Measurements from ENCODE around the gene GPI.

The GPI gene

DNA sequence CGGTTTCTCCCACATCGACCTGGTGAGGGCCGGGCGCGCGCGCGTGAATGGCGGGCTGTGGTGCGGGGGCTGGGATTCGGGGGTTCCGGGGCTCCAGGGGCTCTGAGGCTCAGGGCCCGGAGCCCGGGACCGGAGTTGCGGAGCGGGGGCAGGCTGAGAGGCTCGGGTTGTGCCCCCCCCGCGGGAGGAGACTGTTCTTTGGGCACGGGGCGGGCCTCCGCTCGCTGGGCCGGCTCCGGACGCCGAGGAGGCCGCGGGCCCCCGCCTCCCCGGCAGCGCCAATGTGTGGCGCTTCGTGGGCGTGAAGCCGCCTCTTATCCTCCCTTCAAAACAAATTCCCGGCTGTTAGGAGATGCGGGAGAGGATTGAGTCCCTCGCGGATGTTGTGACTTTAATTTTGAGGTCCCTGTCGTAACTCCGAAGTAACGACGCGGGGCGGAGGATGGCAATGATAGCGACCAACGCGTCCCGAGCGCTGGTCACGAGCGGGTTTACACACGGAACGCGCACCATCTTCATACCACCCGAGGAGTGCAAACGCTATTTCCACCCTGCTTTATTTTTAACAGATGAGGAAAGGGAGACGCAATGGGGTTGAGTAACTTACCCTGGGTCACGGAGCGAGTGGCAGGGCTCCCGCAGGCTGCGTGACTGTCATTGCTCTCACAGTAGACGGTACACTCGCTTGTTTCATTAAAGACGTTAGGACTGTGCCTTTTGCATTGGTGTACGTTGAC lies 63.7 kb downstream of the GPI start:
- peak overlapping the region; percentile 91 for H3K4me3 ChIP-seq (replicated peaks; ENCODE audit: low read depth, low read length)
- TF ChIP-seq, protein P1, sequence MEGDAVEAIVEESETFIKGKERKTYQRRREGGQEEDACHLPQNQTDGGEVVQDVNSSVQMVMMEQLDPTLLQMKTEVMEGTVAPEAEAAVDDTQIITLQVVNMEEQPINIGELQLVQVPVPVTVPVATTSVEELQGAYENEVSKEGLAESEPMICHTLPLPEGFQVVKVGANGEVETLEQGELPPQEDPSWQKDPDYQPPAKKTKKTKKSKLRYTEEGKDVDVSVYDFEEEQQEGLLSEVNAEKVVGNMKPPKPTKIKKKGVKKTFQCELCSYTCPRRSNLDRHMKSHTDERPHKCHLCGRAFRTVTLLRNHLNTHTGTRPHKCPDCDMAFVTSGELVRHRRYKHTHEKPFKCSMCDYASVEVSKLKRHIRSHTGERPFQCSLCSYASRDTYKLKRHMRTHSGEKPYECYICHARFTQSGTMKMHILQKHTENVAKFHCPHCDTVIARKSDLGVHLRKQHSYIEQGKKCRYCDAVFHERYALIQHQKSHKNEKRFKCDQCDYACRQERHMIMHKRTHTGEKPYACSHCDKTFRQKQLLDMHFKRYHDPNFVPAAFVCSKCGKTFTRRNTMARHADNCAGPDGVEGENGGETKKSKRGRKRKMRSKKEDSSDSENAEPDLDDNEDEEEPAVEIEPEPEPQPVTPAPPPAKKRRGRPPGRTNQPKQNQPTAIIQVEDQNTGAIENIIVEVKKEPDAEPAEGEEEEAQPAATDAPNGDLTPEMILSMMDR (IDR thresholded peaks at IDR 0.05; ENCODE audit: low read depth, low read length, missing control alignments), result no peak
- DNase-seq (ENCODE audit: extremely low read depth, low read depth), result no peak

DNA sequence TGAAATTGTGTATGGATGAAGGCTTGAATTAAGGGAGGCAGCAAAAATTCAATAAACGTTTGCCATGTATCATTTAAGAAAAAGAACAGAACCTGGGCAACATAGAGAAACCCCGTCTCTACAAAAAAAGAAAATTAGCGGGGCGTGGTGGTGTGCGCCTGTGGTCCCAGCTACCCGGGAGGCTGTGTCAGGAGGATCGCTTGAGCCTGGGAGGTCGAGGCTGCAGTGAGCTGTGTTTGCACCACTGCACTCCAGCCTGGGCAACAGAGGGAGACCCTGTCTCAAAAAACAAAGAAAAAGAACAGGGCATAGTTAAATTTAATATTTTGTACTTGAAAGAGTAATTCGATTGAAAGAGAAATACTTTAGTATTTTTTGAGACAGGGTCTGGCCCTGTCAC lies 64.6 kb downstream of the GPI start:
- H3K4me3 ChIP-seq (replicated peaks; ENCODE audit: low read depth, low read length), result peak overlapping the region; percentile 91
- TF ChIP-seq, protein P1 (IDR thresholded peaks at IDR 0.05; ENCODE audit: low read depth, low read length, missing control alignments), result no peak
- no peak for DNase-seq (ENCODE audit: extremely low read depth, low read depth)

DNA sequence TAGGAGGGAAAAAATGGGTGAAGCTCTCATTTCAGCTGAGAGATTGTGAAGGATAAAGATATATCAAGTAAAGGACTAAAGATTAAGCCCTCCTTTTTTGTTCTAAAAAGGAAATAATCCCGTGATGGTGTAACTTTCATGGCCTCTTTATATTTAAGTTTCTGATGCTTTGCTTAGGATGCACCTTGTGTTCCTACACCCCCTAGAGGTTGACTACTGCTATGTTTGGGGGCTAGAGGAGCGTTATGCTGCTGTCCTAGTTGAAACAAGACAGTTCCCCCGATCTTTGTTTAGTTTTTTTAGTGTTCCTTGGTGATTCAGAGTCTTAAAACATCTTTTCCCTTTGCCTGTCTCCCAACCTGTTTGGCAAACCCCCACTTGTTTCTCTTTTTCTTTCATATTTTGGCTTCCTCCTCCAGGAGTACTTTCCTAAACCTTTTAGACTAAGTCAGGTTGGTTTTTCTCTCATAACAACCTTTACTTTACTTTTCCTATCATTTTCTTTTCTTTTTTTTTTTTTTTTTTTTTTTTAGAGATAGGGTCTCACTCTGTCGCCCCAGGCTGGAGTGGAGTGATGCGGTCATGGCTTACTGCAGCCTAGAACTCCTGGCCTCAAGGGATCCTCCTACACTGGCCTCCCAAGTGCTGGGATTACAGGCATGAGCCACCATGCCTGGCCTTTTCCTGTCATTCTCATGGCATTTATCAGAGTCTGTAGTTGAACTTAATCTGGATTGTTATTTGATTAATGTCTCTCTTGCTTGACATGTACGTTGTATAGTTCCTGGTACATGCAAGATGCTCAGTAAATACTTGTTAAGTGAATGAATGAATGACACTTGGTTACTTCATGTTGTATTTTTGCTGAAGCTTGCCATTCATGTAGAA lies 66.0 kb downstream of the GPI start:
- TF ChIP-seq, protein P1 (IDR thresholded peaks at IDR 0.05; ENCODE audit: low read depth, low read length, missing control alignments), result peak; percentile 77
- peak overlapping the region; percentile 91 for H3K4me3 ChIP-seq (replicated peaks; ENCODE audit: low read depth, low read length)
- peak; percentile 33 for DNase-seq (ENCODE audit: extremely low read depth, low read depth)

DNA sequence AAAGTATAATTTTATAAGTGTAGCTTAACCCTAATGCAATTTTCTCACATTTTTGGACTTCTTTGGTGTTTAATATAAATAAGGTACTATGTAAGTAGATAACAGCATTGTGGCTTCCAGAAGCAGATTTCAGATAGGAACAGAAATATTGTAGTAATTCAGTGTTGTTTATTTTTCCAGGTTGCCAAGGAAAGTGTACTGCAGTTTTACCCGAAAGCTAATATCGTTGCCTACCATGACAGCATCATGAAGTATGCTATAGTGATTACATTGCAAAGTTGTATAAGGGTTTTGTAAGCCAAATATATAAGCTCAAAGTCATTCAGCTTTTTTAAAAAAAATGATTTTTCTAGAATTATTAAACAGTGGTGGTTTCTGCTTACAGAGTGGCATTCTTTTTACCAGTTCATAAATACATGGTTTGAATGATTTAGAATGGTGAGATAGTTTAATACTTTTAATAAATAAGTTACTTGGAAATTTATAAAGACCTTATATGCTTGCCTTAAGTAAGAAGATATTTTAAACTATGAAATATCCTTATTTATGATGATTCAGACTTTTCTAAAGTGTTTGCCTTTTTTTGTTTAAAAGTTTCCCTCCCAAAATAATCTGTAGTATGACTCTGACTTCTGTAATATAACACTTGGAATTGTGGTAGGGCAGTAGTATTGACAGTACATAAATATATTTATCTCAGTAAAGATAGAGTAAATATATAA lies 66.8 kb downstream of the GPI start:
- TF ChIP-seq, protein P1 (IDR thresholded peaks at IDR 0.05; ENCODE audit: low read depth, low read length, missing control alignments), result no peak
- no peak for DNase-seq (ENCODE audit: extremely low read depth, low read depth)
- H3K4me3 ChIP-seq (replicated peaks; ENCODE audit: low read depth, low read length), result no peak overlapping the region; the same call in 1 of the 2 replicates

DNA sequence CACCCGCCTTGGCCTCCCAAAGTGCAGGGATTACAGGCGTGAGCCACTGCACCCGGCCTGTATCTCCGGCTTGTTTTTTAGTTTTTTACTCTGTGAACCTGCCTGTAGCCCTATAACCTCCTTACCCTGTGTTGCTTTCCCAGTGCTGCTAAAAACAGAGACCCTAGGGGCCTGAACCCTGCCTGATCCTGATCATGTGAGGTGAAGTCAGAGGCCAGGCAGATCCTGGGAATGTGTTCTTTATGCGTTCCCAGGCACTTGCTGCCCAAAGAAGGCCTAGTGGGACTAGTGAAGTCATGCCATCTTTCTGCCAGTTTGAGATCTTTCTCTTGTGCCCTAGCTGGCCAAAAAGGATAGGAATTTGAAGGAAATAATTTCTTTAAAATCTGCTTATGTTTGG lies 67.8 kb downstream of the GPI start:
- no peak overlapping the region for H3K4me3 ChIP-seq (replicated peaks; ENCODE audit: low read depth, low read length)
- no peak for DNase-seq (ENCODE audit: extremely low read depth, low read depth)
- TF ChIP-seq, protein P1 (IDR thresholded peaks at IDR 0.05; ENCODE audit: low read depth, low read length, missing control alignments), result no peak

DNA sequence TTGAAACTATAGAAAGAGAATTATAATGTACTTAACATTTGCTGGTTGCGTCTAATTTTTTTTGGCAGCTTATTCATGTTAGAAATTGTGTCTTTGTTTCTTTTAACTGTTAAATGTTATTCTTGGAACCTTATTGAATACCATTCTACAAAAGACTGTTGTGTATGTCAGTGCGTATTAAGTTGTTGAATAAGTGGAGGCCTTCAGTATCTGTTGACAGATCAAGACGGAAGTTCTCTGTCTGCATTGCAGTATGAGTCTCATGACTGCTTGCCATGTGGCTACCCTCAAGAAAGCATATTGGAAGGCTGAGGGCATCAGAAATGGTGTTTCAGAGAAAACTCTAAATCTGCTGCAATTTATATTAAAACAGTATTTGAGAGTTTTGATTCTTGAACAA lies 71.7 kb downstream of the GPI start:
- no peak overlapping the region for H3K4me3 ChIP-seq (replicated peaks; ENCODE audit: low read depth, low read length)
- TF ChIP-seq, protein P1 (IDR thresholded peaks at IDR 0.05; ENCODE audit: low read depth, low read length, missing control alignments), result no peak
- no peak for DNase-seq (ENCODE audit: extremely low read depth, low read depth)
